ENCODE data around the gene OR5B17. TPM values are rescaled to one million over a fixed set of nuclear protein-coding genes. Genes with fewer than 3 reads are reported as not detected.

Gene OR5B17
- total RNA-seq, 1 donor from 2014 or later, result not detected

GRCh38 chr11:58354727-58355126, 4.1 kb downstream of the OR5B17 start:
- no peak for TF ChIP-seq CTCF (IDR thresholded peaks at IDR 0.05; ENCODE audit: insufficient read depth, low read depth, low read length)
- no peak for TF ChIP-seq EZH2 (IDR thresholded peaks at IDR 0.05; ENCODE audit: insufficient read depth, low read length)
- Histone ChIP-seq H2AFZ (ENCODE audit: low read depth, low read length) (no peak overlapping the region), H3K4me2 (ENCODE audit: low read length) (no peak overlapping the region), H3K27ac (ENCODE audit: low read depth, low read length) (no peak overlapping the region), H3K27me3 (ENCODE audit: insufficient read depth, low read length) (no peaks in the 10 kb centered on the region), H3K79me2 (ENCODE audit: insufficient read depth, low read length) (no peaks in the 10 kb centered on the region), H3K9ac (ENCODE audit: low read length) (no peak overlapping the region), H3K9me3 (ENCODE audit: insufficient read depth, low read depth, low read length) (no peaks in the 10 kb centered on the region), H3K4me3 (ENCODE audit: insufficient read depth, low read depth, low read length) (no peak overlapping the region), H3K36me3 (ENCODE audit: insufficient read depth, low read length) (no peaks in the 10 kb centered on the region), H3K4me1 (ENCODE audit: insufficient read depth, low read length) (no peaks in the 10 kb centered on the region), H4K20me1 (ENCODE audit: insufficient read depth, low read length) (no peaks in the 10 kb centered on the region)
- no peaks in the 10 kb centered on the region for H3K27me3 Mint-ChIP-seq (ENCODE audit: low read depth, unreplicated experiment)
- peaks cover 3% of the 10 kb centered on the region for H3K4me1 Mint-ChIP-seq (ENCODE audit: low read depth, unreplicated experiment)
- H3K9me3 Mint-ChIP-seq (ENCODE audit: unreplicated experiment), result no peaks in the 10 kb centered on the region
- DNase-seq (ENCODE audit: low read depth) (no peak), FAIRE-seq (no peak)
- H3K4me3 Mint-ChIP-seq (ENCODE audit: unreplicated experiment), result no peak overlapping the region
- no peak overlapping the region for H3K27ac Mint-ChIP-seq (ENCODE audit: unreplicated experiment)
- H3K36me3 Mint-ChIP-seq (ENCODE audit: low read depth, unreplicated experiment), result no peaks in the 10 kb centered on the region

GRCh38 chr11:58345204-58345603, 13.7 kb downstream of the OR5B17 start:
- peaks cover 10% of the 10 kb centered on the region for H3K9me3 Mint-ChIP-seq (ENCODE audit: unreplicated experiment)
- Histone ChIP-seq H4K20me1 (ENCODE audit: insufficient read depth, low read length) (no peaks in the 10 kb centered on the region), H3K36me3 (ENCODE audit: insufficient read depth, low read length) (no peaks in the 10 kb centered on the region), H3K79me2 (ENCODE audit: insufficient read depth, low read length) (no peaks in the 10 kb centered on the region), H3K4me1 (ENCODE audit: insufficient read depth, low read length) (no peaks in the 10 kb centered on the region), H3K9me3 (ENCODE audit: insufficient read depth, low read depth, low read length) (no peaks in the 10 kb centered on the region), H3K4me3 (ENCODE audit: insufficient read depth, low read depth, low read length) (no peak overlapping the region), H3K27me3 (ENCODE audit: insufficient read depth, low read length) (no peaks in the 10 kb centered on the region), H3K27ac (ENCODE audit: low read depth, low read length) (no peak overlapping the region), H3K9ac (ENCODE audit: low read length) (no peak overlapping the region), H3K4me2 (ENCODE audit: low read length) (no peak overlapping the region), H2AFZ (ENCODE audit: low read depth, low read length) (no peak overlapping the region)
- DNase-seq (ENCODE audit: low read depth), result no peak
- peaks cover 4% of the 10 kb centered on the region for H3K4me1 Mint-ChIP-seq (ENCODE audit: low read depth, unreplicated experiment)
- FAIRE-seq, result no peak
- H3K4me3 Mint-ChIP-seq (ENCODE audit: unreplicated experiment), result no peak overlapping the region
- TF ChIP-seq CTCF (IDR thresholded peaks at IDR 0.05; ENCODE audit: insufficient read depth, low read depth, low read length) (no peak), EZH2 (IDR thresholded peaks at IDR 0.05; ENCODE audit: insufficient read depth, low read length) (no peak)
- no peak overlapping the region for H3K27ac Mint-ChIP-seq (ENCODE audit: unreplicated experiment)
- no peaks in the 10 kb centered on the region for H3K36me3 Mint-ChIP-seq (ENCODE audit: low read depth, unreplicated experiment)
- H3K27me3 Mint-ChIP-seq (ENCODE audit: low read depth, unreplicated experiment), result no peaks in the 10 kb centered on the region

DNA sequence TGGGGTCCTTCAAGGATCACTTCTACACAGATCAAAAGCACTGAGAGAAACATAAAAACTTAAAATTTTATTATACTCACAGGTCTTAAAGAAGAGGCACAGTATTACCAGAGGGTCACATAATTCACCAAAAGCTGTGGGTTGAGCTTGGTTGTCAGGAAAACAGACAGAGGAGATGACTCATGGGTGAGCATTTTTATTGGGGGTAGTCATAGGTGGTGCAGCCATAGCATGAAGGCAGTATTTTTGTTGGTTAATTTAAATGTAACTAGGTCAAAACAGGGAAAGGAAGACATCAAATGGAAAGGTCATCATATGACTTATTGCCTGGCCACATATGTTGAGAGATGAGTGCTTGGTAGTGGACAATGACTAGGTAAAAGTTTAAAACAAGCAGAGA, 24.2 kb downstream of the OR5B17 start:
- FAIRE-seq, result peak; percentile 67
- Mint-ChIP-seq H3K36me3 (ENCODE audit: low read depth, unreplicated experiment) (no peaks in the 10 kb centered on the region), H3K27ac (ENCODE audit: unreplicated experiment) (peak overlapping the region; percentile 98), H3K27me3 (ENCODE audit: low read depth, unreplicated experiment) (no peaks in the 10 kb centered on the region), H3K4me3 (ENCODE audit: unreplicated experiment) (peak overlapping the region; percentile 5), H3K9me3 (ENCODE audit: unreplicated experiment) (peaks cover 10% of the 10 kb centered on the region), H3K4me1 (ENCODE audit: low read depth, unreplicated experiment) (peaks cover 35% of the 10 kb centered on the region)
- Histone ChIP-seq H3K4me2 (ENCODE audit: low read length) (peak overlapping the region; percentile 73), H3K9me3 (ENCODE audit: insufficient read depth, low read depth, low read length) (no peaks in the 10 kb centered on the region), H3K36me3 (ENCODE audit: insufficient read depth, low read length) (no peaks in the 10 kb centered on the region), H3K4me3 (ENCODE audit: insufficient read depth, low read depth, low read length) (peak overlapping the region; percentile 13), H3K79me2 (ENCODE audit: insufficient read depth, low read length) (no peaks in the 10 kb centered on the region), H3K27me3 (ENCODE audit: insufficient read depth, low read length) (no peaks in the 10 kb centered on the region), H4K20me1 (ENCODE audit: insufficient read depth, low read length) (no peaks in the 10 kb centered on the region), H2AFZ (ENCODE audit: low read depth, low read length) (peak overlapping the region; percentile 74), H3K9ac (ENCODE audit: low read length) (peak overlapping the region; percentile 56), H3K27ac (ENCODE audit: low read depth, low read length) (peak overlapping the region; percentile 85), H3K4me1 (ENCODE audit: insufficient read depth, low read length) (peaks cover 10% of the 10 kb centered on the region)
- peak; percentile 87 for DNase-seq (ENCODE audit: low read depth)
- TF ChIP-seq EZH2 (IDR thresholded peaks at IDR 0.05; ENCODE audit: insufficient read depth, low read length) (no peak), CTCF (IDR thresholded peaks at IDR 0.05; ENCODE audit: insufficient read depth, low read depth, low read length) (no peak)
